ENCODE results near the gene SEC62.

Gene SEC62

GRCh38 chr3:169955406-169955805 is 11.2 kb upstream of the SEC62 start:
- no peak overlapping the region for H3K4me3 ChIP-seq (ENCODE audit: low read depth, low read length)
- TF ChIP-seq POLR2A (IDR thresholded peaks at IDR 0.05; ENCODE audit: extremely low read depth, insufficient read length): no peak
- no peak for TF ChIP-seq MAX (IDR thresholded peaks at IDR 0.05; ENCODE audit: low read depth, low read length)
- TF ChIP-seq CTCF (IDR thresholded peaks at IDR 0.05; ENCODE audit: low read depth, low read length): no peak
- TF ChIP-seq MYC (IDR thresholded peaks at IDR 0.05; ENCODE audit: low read depth, low read length): no peak
- peak; percentile 39 for DNase-seq (ENCODE audit: low read depth)

- DNase-seq (ENCODE audit: low read depth): no peak
- TF ChIP-seq CTCF (IDR thresholded peaks at IDR 0.05; ENCODE audit: low read depth, low read length): no peak
- no peak for TF ChIP-seq MYC (IDR thresholded peaks at IDR 0.05; ENCODE audit: low read depth, low read length)
- TF ChIP-seq POLR2A (IDR thresholded peaks at IDR 0.05; ENCODE audit: extremely low read depth, insufficient read length): no peak
- no peak for TF ChIP-seq MAX (IDR thresholded peaks at IDR 0.05; ENCODE audit: low read depth, low read length)
- no peak overlapping the region for H3K4me3 ChIP-seq (ENCODE audit: low read depth, low read length)
Measured at GRCh38 chr3:169964176-169964575, 2.4 kb upstream of the SEC62 start.

GRCh38 chr3:169965562-169966427 is 812 bp upstream of the SEC62 start:
- DNase-seq (ENCODE audit: low read depth): no peak

GRCh38 chr3:169966951-169967915 is 626 bp downstream of the SEC62 start:
- peak overlapping the region; percentile 91 for H3K4me3 ChIP-seq (ENCODE audit: low read depth, low read length)
- peak; percentile 80 for DNase-seq (ENCODE audit: low read depth)
- TF ChIP-seq MAX (IDR thresholded peaks at IDR 0.05; ENCODE audit: low read depth, low read length) (peak; percentile 61), CTCF (IDR thresholded peaks at IDR 0.05; ENCODE audit: low read depth, low read length) (no peak), POLR2A (IDR thresholded peaks at IDR 0.05; ENCODE audit: extremely low read depth, insufficient read length) (no peak), MYC (IDR thresholded peaks at IDR 0.05; ENCODE audit: low read depth, low read length) (no peak)

More at GRCh38 chr3:169965562-169966427, 812 bp upstream of the SEC62 start:
- H3K4me3 ChIP-seq (ENCODE audit: low read depth, low read length): peak overlapping the region; percentile 91
- TF ChIP-seq MAX (IDR thresholded peaks at IDR 0.05; ENCODE audit: low read depth, low read length): no peak
- no peak for TF ChIP-seq MYC (IDR thresholded peaks at IDR 0.05; ENCODE audit: low read depth, low read length)
- TF ChIP-seq POLR2A (IDR thresholded peaks at IDR 0.05; ENCODE audit: extremely low read depth, insufficient read length): no peak
- no peak for TF ChIP-seq CTCF (IDR thresholded peaks at IDR 0.05; ENCODE audit: low read depth, low read length)

- H3K4me3 ChIP-seq (ENCODE audit: low read depth, low read length): peak overlapping the region; percentile 91
- TF ChIP-seq MAX (IDR thresholded peaks at IDR 0.05; ENCODE audit: low read depth, low read length) (no peak), MYC (IDR thresholded peaks at IDR 0.05; ENCODE audit: low read depth, low read length) (no peak), POLR2A (IDR thresholded peaks at IDR 0.05; ENCODE audit: extremely low read depth, insufficient read length) (no peak), CTCF (IDR thresholded peaks at IDR 0.05; ENCODE audit: low read depth, low read length) (no peak)
- no peak for DNase-seq (ENCODE audit: low read depth)
Measured at GRCh38 chr3:169968224-169968885, 1.7 kb downstream of the SEC62 start.

Measured in NB4 (cell line).